ENCODE measurements around the gene REELD1.

DNA sequence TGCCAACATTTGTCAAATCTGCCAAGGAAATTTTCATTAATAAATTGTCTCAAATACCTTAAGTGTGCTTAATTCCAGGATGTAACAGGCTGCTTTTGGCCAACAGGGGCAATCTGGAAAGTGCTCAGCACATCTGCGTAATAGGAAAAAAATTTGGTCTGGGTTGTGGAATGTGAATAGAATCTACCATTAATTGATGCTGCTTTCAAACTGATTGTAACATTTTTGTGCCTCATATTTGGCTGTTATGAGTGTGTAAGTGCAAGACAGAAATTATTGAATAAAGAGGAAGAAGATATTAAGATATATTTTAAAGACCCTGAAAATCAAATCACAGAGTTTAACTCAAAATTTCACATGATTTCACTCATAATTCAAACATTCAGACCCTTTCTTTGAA lies 41.1 kb downstream of the REELD1 start:
- TF ChIP-seq, protein P1, sequence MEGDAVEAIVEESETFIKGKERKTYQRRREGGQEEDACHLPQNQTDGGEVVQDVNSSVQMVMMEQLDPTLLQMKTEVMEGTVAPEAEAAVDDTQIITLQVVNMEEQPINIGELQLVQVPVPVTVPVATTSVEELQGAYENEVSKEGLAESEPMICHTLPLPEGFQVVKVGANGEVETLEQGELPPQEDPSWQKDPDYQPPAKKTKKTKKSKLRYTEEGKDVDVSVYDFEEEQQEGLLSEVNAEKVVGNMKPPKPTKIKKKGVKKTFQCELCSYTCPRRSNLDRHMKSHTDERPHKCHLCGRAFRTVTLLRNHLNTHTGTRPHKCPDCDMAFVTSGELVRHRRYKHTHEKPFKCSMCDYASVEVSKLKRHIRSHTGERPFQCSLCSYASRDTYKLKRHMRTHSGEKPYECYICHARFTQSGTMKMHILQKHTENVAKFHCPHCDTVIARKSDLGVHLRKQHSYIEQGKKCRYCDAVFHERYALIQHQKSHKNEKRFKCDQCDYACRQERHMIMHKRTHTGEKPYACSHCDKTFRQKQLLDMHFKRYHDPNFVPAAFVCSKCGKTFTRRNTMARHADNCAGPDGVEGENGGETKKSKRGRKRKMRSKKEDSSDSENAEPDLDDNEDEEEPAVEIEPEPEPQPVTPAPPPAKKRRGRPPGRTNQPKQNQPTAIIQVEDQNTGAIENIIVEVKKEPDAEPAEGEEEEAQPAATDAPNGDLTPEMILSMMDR (IDR thresholded peaks at IDR 0.05), result no peak
- no peak for TF ChIP-seq ZFX (IDR thresholded peaks at IDR 0.05; ENCODE audit: borderline replicate concordance)
